ENCODE data around the gene PSENEN. TPM values are rescaled to one million over a fixed set of nuclear protein-coding genes. Genes with fewer than 3 reads are reported as not detected.

The PSENEN gene
- total and polyA plus RNA-seq, 2 experiments from 2014 or later, result 20.6 to 175 TPM

DNA sequence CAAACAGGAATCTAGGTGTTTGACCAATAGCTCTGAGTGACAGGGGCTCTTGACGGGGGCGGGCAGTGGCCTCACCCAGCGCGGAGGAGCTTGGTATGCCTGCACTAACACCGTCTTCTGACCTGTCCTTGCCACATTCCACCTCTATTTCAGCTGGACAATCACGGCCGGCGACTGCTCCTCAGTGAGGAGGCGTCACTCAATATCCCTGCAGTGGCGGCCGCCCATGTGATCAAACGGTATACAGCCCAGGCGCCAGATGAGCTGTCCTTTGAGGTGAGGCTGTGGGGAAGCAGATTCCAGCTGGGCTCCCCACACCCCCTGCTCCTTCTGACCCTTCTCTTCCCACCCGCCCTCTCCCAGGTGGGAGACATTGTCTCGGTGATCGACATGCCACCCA lies 34.6 kb downstream of the PSENEN start (continued):
- TF ChIP-seq CTCF (conservative IDR thresholded peaks at IDR 0.05; ENCODE audit: low read depth in 2 of 2) (no peak), CREB1 (CRISPR knock-in tag; IDR thresholded peaks at IDR 0.05; ENCODE audit: low read depth) (no peak), ZNF114 (CRISPR knock-in tag; IDR thresholded peaks at IDR 0.05) (no peak), ZNF331 (CRISPR knock-in tag; IDR thresholded peaks at IDR 0.05; ENCODE audit: low read depth) (no peak), POLR2AphosphoS5 (IDR thresholded peaks at IDR 0.05; ENCODE audit: low read depth) (no peak)
- TF ChIP-seq, protein P1, sequence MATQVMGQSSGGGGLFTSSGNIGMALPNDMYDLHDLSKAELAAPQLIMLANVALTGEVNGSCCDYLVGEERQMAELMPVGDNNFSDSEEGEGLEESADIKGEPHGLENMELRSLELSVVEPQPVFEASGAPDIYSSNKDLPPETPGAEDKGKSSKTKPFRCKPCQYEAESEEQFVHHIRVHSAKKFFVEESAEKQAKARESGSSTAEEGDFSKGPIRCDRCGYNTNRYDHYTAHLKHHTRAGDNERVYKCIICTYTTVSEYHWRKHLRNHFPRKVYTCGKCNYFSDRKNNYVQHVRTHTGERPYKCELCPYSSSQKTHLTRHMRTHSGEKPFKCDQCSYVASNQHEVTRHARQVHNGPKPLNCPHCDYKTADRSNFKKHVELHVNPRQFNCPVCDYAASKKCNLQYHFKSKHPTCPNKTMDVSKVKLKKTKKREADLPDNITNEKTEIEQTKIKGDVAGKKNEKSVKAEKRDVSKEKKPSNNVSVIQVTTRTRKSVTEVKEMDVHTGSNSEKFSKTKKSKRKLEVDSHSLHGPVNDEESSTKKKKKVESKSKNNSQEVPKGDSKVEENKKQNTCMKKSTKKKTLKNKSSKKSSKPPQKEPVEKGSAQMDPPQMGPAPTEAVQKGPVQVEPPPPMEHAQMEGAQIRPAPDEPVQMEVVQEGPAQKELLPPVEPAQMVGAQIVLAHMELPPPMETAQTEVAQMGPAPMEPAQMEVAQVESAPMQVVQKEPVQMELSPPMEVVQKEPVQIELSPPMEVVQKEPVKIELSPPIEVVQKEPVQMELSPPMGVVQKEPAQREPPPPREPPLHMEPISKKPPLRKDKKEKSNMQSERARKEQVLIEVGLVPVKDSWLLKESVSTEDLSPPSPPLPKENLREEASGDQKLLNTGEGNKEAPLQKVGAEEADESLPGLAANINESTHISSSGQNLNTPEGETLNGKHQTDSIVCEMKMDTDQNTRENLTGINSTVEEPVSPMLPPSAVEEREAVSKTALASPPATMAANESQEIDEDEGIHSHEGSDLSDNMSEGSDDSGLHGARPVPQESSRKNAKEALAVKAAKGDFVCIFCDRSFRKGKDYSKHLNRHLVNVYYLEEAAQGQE (IDR thresholded peaks at IDR 0.05; ENCODE audit: unreplicated experiment), result no peak

GRCh38 chr19:35780717-35781116 lies 35.3 kb downstream of the PSENEN start:
- Histone ChIP-seq H3K4me2 (no peak overlapping the region), H3K4me1 (ENCODE audit: insufficient read depth) (peaks cover 31% of the 10 kb centered on the region), H2AFZ (no peak overlapping the region), H3K36me3 (ENCODE audit: insufficient read depth) (no peaks in the 10 kb centered on the region), H3K4me3 (no peak overlapping the region), H3K27ac (ENCODE audit: low read depth) (no peak overlapping the region), H4K20me1 (replicated peaks; ENCODE audit: insufficient read depth) (no peaks in the 10 kb centered on the region), H3K79me2 (replicated peaks; ENCODE audit: insufficient read depth) (no peaks in the 10 kb centered on the region), H3K9me2 (ENCODE audit: insufficient read depth) (no peaks in the 10 kb centered on the region), H3F3A (replicated peaks; ENCODE audit: low read depth) (0 out of 2 replicates have a peak, but pooled peaks cover 3% of the 10 kb centered on the region), H3K27me3 (ENCODE audit: insufficient read depth) (peaks cover 11% of the 10 kb centered on the region)
- no peak overlapping the region for H3K27ac Mint-ChIP-seq
- H3K4me3 Mint-ChIP-seq, result no peak overlapping the region
- no peak for DNase-seq (ENCODE audit: low spot score)
- H3K27me3 Mint-ChIP-seq (ENCODE audit: insufficient read depth, low read depth, poor library complexity), result peaks cover 32% of the 10 kb centered on the region
- H3K36me3 Mint-ChIP-seq (ENCODE audit: low read depth), result peaks cover 6% of the 10 kb centered on the region; the same call in 1 of the 3 replicates
- no peak for ATAC-seq
- H3K4me1 Mint-ChIP-seq, result peaks cover 48% of the 10 kb centered on the region
- H3K9me3 Mint-ChIP-seq, result no peaks in the 10 kb centered on the region
- no peak for TF ChIP-seq EZH2phosphoT487 (IDR thresholded peaks at IDR 0.05; ENCODE audit: unreplicated experiment)
- TF ChIP-seq CTCF (conservative IDR thresholded peaks at IDR 0.05; ENCODE audit: low read depth in 2 of 2), result no peak
- TF ChIP-seq JUNB (IDR thresholded peaks at IDR 0.05; ENCODE audit: unreplicated experiment), result no peak
- no peak for TF ChIP-seq ZNF331 (CRISPR knock-in tag; IDR thresholded peaks at IDR 0.05; ENCODE audit: low read depth)
- no peak for TF ChIP-seq EZH2 (IDR thresholded peaks at IDR 0.05; ENCODE audit: low read depth, unreplicated experiment)
- TF ChIP-seq, protein P1 (IDR thresholded peaks at IDR 0.05; ENCODE audit: unreplicated experiment), result no peak
- no peak for TF ChIP-seq NANOG (IDR thresholded peaks at IDR 0.05; ENCODE audit: borderline replicate concordance)
- no peak for TF ChIP-seq POLR2AphosphoS5 (IDR thresholded peaks at IDR 0.05; ENCODE audit: low read depth)
- TF ChIP-seq ZNF114 (CRISPR knock-in tag; IDR thresholded peaks at IDR 0.05), result no peak
- no peak for TF ChIP-seq CREB1 (CRISPR knock-in tag; IDR thresholded peaks at IDR 0.05; ENCODE audit: low read depth)

All from GM23338 (cell line).